GM13977 (cell line): ENCODE results near the gene VGLL4.

Source experiments
- DNase-seq: peaks from one replicate; pipeline ENCODE4 v3.0.0; 2012; ENCODE audit warnings: low spot score
- in situ Hi-C: fragments of 300-500 bp; cut with MboI; formaldehyde crosslinking; loops from one replicate; pipeline ENCODE4 v1.12.0; 2022; ENCODE audit warnings: low sequenced_read_pairs, low pct_unique_long_range_greater_than_20kb, mixed read lengths, inconsistent platforms; ENCODE audit not compliant: unreplicated experiment
- TF ChIP-seq, protein P1 (sequence below): IDR thresholded peaks from 2 replicates; pipeline ENCODE4 v1.5.1; 2012; ENCODE audit warnings: mild to moderate bottlenecking, control low read depth; ENCODE audit not compliant: insufficient read depth; ENCODE audit errors: extremely low read depth, missing control alignments

VGLL4 gene

GRCh38 chr3:11610044-11610671 is 33.6 kb downstream of the VGLL4 start:
- in situ Hi-C loops: no loop called here
- DNase-seq: no peak
- TF ChIP-seq, protein P1, sequence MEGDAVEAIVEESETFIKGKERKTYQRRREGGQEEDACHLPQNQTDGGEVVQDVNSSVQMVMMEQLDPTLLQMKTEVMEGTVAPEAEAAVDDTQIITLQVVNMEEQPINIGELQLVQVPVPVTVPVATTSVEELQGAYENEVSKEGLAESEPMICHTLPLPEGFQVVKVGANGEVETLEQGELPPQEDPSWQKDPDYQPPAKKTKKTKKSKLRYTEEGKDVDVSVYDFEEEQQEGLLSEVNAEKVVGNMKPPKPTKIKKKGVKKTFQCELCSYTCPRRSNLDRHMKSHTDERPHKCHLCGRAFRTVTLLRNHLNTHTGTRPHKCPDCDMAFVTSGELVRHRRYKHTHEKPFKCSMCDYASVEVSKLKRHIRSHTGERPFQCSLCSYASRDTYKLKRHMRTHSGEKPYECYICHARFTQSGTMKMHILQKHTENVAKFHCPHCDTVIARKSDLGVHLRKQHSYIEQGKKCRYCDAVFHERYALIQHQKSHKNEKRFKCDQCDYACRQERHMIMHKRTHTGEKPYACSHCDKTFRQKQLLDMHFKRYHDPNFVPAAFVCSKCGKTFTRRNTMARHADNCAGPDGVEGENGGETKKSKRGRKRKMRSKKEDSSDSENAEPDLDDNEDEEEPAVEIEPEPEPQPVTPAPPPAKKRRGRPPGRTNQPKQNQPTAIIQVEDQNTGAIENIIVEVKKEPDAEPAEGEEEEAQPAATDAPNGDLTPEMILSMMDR: no peak

- DNase-seq: no peak
- in situ Hi-C loops: no loop called here
- TF ChIP-seq, protein P1: no peak
Observed at GRCh38 chr3:11609481-11609880, 34.2 kb downstream of the VGLL4 start.

- TF ChIP-seq, protein P1: no peak
- no peak for DNase-seq
- in situ Hi-C loops: no loop called here
Observed at GRCh38 chr3:11607816-11608215, 35.9 kb downstream of the VGLL4 start.

- no peak for DNase-seq
- TF ChIP-seq, protein P1: no peak
- in situ Hi-C loops: no loop called here
Observed at GRCh38 chr3:11606865-11607440, 36.8 kb downstream of the VGLL4 start.

- TF ChIP-seq, protein P1: no peak
- no peak for DNase-seq
- in situ Hi-C loops: no loop called here
Observed at GRCh38 chr3:11606090-11606784, 37.5 kb downstream of the VGLL4 start.

- TF ChIP-seq, protein P1: no peak
- in situ Hi-C loops: no loop called here
Observed at GRCh38 chr3:11605398-11605797, 38.3 kb downstream of the VGLL4 start.

More at GRCh38 chr3:11605398-11605797, 38.3 kb downstream of the VGLL4 start:
- DNase-seq: no peak
